GM06990 (cell line): ENCODE measurements around the gene RTRAF.

Experiments
- DNase-seq: peaks from one replicate; pipeline ENCODE4 v3.0.0-alpha.2; 2011; ENCODE audit not compliant: insufficient read length; ENCODE audit errors: extremely low read depth
- H3K27me3 ChIP-seq: replicated peaks from 2 replicates; pipeline ENCODE4 v1.6.0; 2011; ENCODE audit warnings: low read length; ENCODE audit not compliant: control insufficient read depth, insufficient read depth
- H3K36me3 ChIP-seq: 2 replicates; pipeline ENCODE4 v1.5.1; 2011; ENCODE audit warnings: low read length; ENCODE audit not compliant: control insufficient read depth, insufficient read depth
- H3K4me3 ChIP-seq: replicated peaks from 2 replicates; pipeline ENCODE4 v1.5.1; 2011; ENCODE audit warnings: low read depth, mild to moderate bottlenecking, control low read depth, low read length
- CTCF ChIP-seq: IDR thresholded peaks from 2 replicates; pipeline ENCODE4 v1.5.1; 2011; ENCODE audit warnings: low read length, control low read depth, mild to moderate bottlenecking, inconsistent platforms; ENCODE audit not compliant: insufficient read depth, poor library complexity, severe bottlenecking

RTRAF gene

GRCh38 chr14:52046376-52046917 is 57.1 kb downstream of the RTRAF start:
- Histone ChIP-seq H3K36me3 (no peaks in the 10 kb centered on the region), H3K4me3 (no peak overlapping the region), H3K27me3 (peaks cover 2% of the 10 kb centered on the region; the same call in 1 of the 2 replicates)
- no peak for DNase-seq
- no peak for TF ChIP-seq CTCF

GRCh38 chr14:52048116-52048515 is 58.8 kb downstream of the RTRAF start:
- H3K27me3 ChIP-seq = no peaks in the 10 kb centered on the region; the same call in 1 of the 2 replicates

GRCh38 chr14:52048641-52049204 is 59.4 kb downstream of the RTRAF start:
- Histone ChIP-seq H3K36me3 (no peaks in the 10 kb centered on the region), H3K27me3 (no peaks in the 10 kb centered on the region; the same call in 1 of the 2 replicates), H3K4me3 (no peak overlapping the region)
- no peak for DNase-seq
- no peak for TF ChIP-seq CTCF

More at GRCh38 chr14:52048116-52048515, 58.8 kb downstream of the RTRAF start:
- Histone ChIP-seq H3K4me3 (no peak overlapping the region), H3K36me3 (no peaks in the 10 kb centered on the region)
- no peak for TF ChIP-seq CTCF
- DNase-seq = no peak

GRCh38 chr14:52049271-52049670 is 59.9 kb downstream of the RTRAF start:
- no peak for TF ChIP-seq CTCF
- no peak overlapping the region for H3K4me3 ChIP-seq
- no peak for DNase-seq
- no peaks in the 10 kb centered on the region for H3K36me3 ChIP-seq
- no peaks in the 10 kb centered on the region; the same call in 1 of the 2 replicates for H3K27me3 ChIP-seq

GRCh38 chr14:52049721-52050588 is 60.6 kb downstream of the RTRAF start:
- TF ChIP-seq CTCF = no peak
- Histone ChIP-seq H3K4me3 (no peak overlapping the region), H3K27me3 (no peaks in the 10 kb centered on the region; the same call in 1 of the 2 replicates), H3K36me3 (no peaks in the 10 kb centered on the region)
- DNase-seq = no peak
